Thoracic aorta (tissue), 2 donors: ENCODE measurements around the gene PTPRCAP. TPM values are rescaled to one million over a fixed set of nuclear protein-coding genes. Genes with fewer than 3 reads are reported as not detected.

Experiments used
- ATAC-seq: fragments of 150-250 bp; one replicate; pipeline ENCODE4 v1.8.0; 2017; ENCODE audit warnings: low read depth; ENCODE audit not compliant: insufficient number of reproducible peaks, low FRiP score
- DNase-seq: peaks from one replicate; pipeline ENCODE4 v3.0.0-alpha.2; 2020; ENCODE audit warnings: low spot score
- H3K27ac ChIP-seq, 2 donors: fragments of 200-600 bp; sonication (generic); 1 replicate in 1 of 2; 2 replicates in 1 of 2; pipeline ENCODE4 v1.5.1; 2016; ENCODE audit warnings: mild to moderate bottlenecking in 2 of 2, moderate library complexity in 2 of 2
- H3K27me3 ChIP-seq: fragments of 200-600 bp; sonication (generic); replicated peaks from 2 replicates; pipeline ENCODE4 v1.6.0; 2016; ENCODE audit warnings: mild to moderate bottlenecking; ENCODE audit not compliant: insufficient read depth
- H3K36me3 ChIP-seq: fragments of 200-600 bp; sonication (generic); one replicate; pipeline ENCODE4 v1.5.1; 2016
- H3K4me1 ChIP-seq, 2 donors: fragments of 200-600 bp; sonication (generic); 1 replicate in 1 of 2; 2 replicates in 1 of 2; pipeline versions ENCODE4 v1.5.1 to v1.6.0; 2016; ENCODE audit warnings: low read depth in 2 of 2, mild to moderate bottlenecking in 1 of 2; ENCODE audit not compliant: control insufficient read depth in 1 of 2
- H3K4me3 ChIP-seq: fragments of 200-600 bp; sonication (generic); 2 replicates; pipeline ENCODE4 v1.5.1; 2016; ENCODE audit warnings: mild to moderate bottlenecking
- H3K9me3 ChIP-seq: fragments of 200-600 bp; sonication (generic); 2 replicates; pipeline ENCODE4 v1.5.1; 2016
- total RNA-seq, 2 donors: library from RNA; depleted of rRNA; stranded (reverse); fragments of >200 nt; gene quantifications; one replicate each; pipeline versions ENCODE4 v1.1.0 to v1.2.3, GENCODE V29; 2016
- TF ChIP-seq, protein P1 (sequence below): fragments of 200-600 bp; sonication (generic); IDR thresholded peaks from one replicate; pipeline ENCODE4 v1.5.1; 2019; ENCODE audit warnings: antibody characterized with exemption

PTPRCAP gene
- total RNA-seq, 2 donors from 2014 or later: 4.0 to 7.2 TPM

DNA sequence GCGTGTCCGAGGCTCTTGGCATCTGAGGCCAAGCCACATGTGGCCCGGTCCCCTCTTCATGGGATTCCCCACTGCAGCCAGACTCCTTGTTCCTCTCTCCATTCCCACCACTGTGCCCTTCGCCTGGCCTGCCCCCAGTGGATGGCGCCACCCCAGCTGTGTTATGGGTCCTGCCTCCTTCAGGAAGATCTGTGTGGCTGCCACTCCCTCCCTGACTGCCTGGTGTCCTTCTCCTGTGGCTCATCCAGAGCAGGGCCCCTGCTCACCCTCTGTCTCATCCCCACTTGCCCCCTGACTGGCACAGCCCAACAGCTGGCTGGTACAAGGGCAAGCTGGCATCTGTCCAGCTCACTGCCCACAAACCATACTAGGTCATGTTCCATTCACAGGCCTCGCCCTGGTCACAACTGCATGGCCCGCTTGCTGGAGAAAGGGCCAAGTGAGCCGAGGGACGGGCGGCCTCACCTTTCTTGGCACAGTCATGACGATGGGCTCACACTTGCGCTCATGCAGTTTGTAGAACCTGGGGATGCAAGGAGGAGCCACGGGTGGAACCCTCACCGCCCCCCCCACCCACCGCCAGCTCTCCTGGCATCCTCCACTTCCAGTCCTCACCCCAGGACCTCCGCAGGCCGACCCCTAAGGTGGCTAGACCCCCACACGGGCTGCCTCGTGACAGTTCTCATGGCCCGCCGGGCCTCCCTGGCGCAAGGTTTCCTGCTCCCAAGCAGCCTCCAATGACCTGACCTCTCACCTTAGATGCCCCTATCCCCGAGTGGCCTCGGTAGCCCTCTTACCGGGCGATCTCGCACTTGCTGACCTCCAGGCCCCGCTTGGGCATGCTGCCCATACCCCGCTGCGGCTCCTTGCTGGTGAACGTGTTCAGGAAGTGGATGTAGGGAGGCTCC lies 2.1 kb upstream of the PTPRCAP start:
- Histone ChIP-seq H3K9me3 (no peaks in the 10 kb centered on the region), H3K36me3 (peaks cover 12% of the 10 kb centered on the region), H3K27ac (peak overlapping the region; percentile 56 to 57), H3K4me3 (no peak overlapping the region), H3K27me3 (no peaks in the 10 kb centered on the region), H3K4me1 (peaks cover 12 to 41% of the 10 kb centered on the region in 2 donors)
- TF ChIP-seq, protein P1, sequence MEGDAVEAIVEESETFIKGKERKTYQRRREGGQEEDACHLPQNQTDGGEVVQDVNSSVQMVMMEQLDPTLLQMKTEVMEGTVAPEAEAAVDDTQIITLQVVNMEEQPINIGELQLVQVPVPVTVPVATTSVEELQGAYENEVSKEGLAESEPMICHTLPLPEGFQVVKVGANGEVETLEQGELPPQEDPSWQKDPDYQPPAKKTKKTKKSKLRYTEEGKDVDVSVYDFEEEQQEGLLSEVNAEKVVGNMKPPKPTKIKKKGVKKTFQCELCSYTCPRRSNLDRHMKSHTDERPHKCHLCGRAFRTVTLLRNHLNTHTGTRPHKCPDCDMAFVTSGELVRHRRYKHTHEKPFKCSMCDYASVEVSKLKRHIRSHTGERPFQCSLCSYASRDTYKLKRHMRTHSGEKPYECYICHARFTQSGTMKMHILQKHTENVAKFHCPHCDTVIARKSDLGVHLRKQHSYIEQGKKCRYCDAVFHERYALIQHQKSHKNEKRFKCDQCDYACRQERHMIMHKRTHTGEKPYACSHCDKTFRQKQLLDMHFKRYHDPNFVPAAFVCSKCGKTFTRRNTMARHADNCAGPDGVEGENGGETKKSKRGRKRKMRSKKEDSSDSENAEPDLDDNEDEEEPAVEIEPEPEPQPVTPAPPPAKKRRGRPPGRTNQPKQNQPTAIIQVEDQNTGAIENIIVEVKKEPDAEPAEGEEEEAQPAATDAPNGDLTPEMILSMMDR: no peak
- DNase-seq (no peak), ATAC-seq (no peak)

DNA sequence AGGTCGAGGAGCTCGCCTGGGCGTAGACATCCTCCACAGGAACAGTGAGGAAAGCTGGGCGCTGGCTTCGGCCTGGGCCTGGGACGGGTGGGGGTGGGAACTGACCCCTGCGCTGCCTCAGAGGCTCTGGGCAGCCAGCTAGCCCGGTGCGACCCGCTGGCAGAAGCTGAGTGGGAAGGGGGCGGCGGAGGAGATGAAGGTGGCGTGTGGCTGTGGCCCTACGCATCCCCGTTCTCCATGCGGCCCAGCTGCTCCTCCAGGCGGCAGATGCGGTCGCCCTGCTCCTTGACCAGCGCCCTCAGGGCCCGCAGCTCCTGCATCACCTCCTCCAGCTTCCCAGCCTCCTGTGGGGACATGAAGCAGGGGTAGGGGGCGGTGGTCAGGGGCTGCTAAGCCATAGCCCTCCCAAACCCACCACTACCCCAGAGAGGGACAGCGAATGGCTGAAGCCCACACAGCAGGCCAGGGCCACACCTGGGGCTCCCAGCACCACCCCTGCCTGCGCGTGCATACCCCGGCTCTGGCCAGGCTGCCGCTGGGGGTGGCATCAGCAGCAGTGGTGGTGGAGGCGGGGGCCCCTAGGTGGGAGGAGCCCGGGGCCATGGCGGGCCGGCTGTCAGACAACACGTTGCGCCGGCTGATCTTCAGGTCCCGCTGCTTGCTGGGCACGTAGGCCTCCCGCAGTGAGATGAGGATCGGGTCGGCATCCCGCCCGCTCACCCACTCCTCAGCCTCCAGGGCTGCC lies 848 bp upstream of the PTPRCAP start:
- Histone ChIP-seq H3K27me3 (no peaks in the 10 kb centered on the region), H3K36me3 (peaks cover 23% of the 10 kb centered on the region), H3K4me1 (peaks cover 12 to 35% of the 10 kb centered on the region in 2 donors), H3K4me3 (peak overlapping the region; percentile 45), H3K27ac (no peak overlapping the region), H3K9me3 (no peaks in the 10 kb centered on the region)
- ATAC-seq (no peak), DNase-seq (no peak)
- TF ChIP-seq, protein P1: no peak

DNA sequence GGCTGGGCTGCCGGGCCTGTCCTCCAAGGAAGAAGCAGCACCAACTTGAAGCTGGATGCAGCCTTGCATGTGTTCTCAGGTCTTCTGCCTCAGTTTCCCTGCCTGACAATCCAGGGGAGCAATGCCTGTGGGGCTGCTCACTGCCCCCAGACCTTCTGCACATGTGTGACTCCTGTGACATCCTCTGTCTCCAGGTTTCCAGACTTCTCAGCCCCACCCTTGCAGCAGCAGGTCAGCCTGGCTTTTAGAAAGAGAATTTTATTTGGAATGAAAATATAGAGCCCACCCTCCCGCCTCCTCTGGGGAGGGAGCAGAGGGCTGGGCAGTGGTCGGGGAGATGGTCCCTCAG lies 301 bp upstream of the PTPRCAP start:
- Histone ChIP-seq H3K36me3 (peaks cover 29% of the 10 kb centered on the region), H3K4me1 (peaks cover 12 to 33% of the 10 kb centered on the region in 2 donors), H3K9me3 (no peaks in the 10 kb centered on the region), H3K27me3 (no peaks in the 10 kb centered on the region), H3K27ac (no peak overlapping the region), H3K4me3 (peak overlapping the region; percentile 45)
- ATAC-seq: no peak
- TF ChIP-seq, protein P1: no peak
- no peak for DNase-seq

DNA sequence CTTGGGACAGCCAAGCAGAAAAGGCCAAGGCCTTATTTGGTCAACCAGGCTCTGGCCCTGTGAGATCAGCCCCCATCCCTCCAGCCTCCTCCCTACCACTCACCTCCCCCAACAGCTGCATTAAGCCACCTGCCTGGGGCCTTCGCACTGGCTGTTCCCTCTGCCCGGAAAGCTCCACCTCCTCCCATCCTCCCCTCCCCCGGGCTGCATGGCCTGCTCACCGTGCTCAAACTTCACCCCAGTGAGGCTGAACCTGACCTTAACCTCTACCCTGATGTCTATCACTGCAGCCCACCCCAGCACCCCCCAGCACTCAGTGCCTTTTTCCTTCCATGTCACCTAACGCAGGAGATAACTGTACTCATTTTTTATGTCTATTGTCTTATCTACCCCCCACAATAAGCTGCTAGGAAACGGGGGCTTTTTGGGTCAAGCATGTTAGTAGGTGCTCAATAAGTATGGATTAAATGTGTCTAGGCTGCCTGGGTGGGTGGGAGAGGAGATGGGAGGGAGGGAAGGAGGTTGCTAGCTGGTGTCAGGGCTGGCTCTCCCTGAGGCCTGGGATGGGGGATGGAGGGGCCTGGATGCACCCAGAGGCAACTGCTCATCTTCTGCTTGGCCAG lies 912 bp downstream of the PTPRCAP start:
- Histone ChIP-seq H3K9me3 (no peaks in the 10 kb centered on the region), H3K36me3 (peaks cover 36% of the 10 kb centered on the region), H3K4me1 (peaks cover 6 to 25% of the 10 kb centered on the region in 2 donors), H3K27ac (peak overlapping the region in 1 of 2 donors; percentile 41), H3K4me3 (peak overlapping the region; percentile 45), H3K27me3 (no peaks in the 10 kb centered on the region)
- DNase-seq (no peak), ATAC-seq (no peak)
- TF ChIP-seq, protein P1: no peak
